HG03457 (cell line): ENCODE data around the gene EIF1AD.
"Not testable (repeated sequence)": the region's sequence is repeated elsewhere in the genome, so short reads cannot be mapped to it uniquely, and the experiment has no call there.

Experiments
- ATAC-seq: cut with Tn5 transposase; IDR thresholded peaks from one replicate; pipeline ENCODE4 v1.9.1; 2021; ENCODE audit warnings: moderate number of reproducible peaks; ENCODE audit not compliant: unreplicated experiment

The EIF1AD gene

DNA sequence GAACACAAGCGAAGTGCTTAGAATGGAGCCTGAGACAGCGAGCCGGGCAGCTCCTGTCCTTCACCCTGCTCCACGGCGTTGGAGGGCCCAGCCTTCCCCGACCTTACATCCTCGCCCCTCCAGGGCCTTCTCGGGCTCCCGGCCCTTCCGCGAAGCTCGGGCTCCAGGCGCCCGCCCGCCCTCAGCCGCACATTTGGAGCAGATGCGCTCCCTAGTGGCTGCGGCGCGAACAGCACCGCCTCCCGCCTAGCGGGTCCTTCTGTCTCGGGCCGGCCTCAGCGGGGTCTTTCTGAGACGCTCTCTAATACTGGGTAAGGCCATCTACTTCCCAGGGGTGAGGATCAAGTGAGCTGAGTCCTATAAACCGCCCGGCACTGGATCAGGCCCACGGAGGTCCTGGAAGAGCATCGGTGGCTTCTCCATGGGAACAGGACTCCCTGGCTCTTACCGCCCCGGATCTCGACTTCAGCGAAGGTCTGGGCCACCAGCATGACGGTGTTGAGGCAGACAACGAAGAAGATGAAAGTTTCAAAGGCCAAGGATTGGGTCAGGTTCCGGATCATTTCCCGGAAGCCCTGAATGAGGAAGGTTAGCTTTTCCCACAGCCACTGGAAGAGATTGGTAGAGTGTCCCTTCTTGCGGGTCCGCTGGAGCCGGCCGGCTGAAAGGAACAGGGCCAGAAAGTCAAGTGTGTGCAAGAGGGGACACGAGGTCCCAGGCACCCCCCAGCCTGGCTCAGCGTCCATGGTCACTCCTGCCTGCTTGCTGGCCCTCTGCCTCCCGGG is 20.6 kb upstream of the EIF1AD start:
- no peak for ATAC-seq

- no peak for ATAC-seq
These were observed 18.8 kb upstream of the EIF1AD start for GRCh38 chr11:66020618-66021357.

- ATAC-seq, result no peak
These were observed 18.3 kb upstream of the EIF1AD start for GRCh38 chr11:66020212-66020611.

GRCh38 chr11:66017321-66017720 is 15.4 kb upstream of the EIF1AD start:
- no peak for ATAC-seq

GRCh38 chr11:66016793-66017177 is 14.8 kb upstream of the EIF1AD start:
- ATAC-seq, result no peak

GRCh38 chr11:66015936-66016792 is 14.2 kb upstream of the EIF1AD start:
- ATAC-seq, result no peak

- ATAC-seq, result no peak
These were observed 13.5 kb upstream of the EIF1AD start for GRCh38 chr11:66015454-66015881.

GRCh38 chr11:66014804-66015453 is 13.0 kb upstream of the EIF1AD start:
- no peak for ATAC-seq

DNA sequence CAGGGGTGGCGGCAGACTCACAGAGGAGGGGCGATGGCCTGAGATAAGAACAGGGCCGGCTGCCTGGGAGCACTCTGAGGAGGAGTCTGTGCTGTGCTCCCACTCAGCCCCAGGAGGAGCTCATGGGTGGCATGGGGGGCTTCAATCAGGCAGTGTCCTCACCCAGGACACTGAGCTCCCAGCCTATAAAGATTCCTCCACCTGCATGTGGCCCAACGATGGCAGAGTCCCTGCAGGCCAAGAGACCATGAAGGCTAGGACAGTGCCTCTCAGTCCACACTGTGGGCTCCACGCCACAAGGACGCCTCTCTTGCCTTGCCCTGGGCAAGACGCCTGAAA is 11.8 kb upstream of the EIF1AD start:
- ATAC-seq, result no peak

GRCh38 chr11:66012946-66013761 is 11.2 kb upstream of the EIF1AD start:
- no peak for ATAC-seq

- no peak for ATAC-seq
These were observed 10.5 kb upstream of the EIF1AD start for GRCh38 chr11:66012371-66012945.

DNA sequence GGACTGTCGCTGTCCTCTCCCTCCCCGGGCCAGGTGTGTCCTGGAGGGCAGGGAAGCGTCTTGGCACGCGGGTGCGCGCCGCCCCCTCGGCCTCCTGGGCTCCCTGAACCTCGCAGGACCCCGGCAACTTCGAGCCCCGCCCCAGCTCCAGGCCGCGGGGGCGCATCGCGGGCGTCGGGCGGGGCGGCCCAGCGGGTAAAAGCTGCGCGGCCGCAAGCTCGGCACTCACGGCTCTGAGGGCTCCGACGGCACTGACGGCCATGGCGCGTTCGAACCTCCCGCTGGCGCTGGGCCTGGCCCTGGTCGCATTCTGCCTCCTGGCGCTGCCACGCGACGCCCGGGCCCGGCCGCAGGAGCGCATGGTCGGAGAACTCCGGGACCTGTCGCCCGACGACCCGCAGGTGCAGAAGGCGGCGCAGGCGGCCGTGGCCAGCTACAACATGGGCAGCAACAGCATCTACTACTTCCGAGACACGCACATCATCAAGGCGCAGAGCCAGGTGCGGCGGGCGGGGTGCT is 9.9 kb upstream of the EIF1AD start, which contains the start of gene CST6:
TSS of gene CST6 (plus strand) at position 224 of the 519 bp plus-strand sequence. CDS start at position 261, 37 bp downstream.
- ATAC-seq, result no peak

DNA sequence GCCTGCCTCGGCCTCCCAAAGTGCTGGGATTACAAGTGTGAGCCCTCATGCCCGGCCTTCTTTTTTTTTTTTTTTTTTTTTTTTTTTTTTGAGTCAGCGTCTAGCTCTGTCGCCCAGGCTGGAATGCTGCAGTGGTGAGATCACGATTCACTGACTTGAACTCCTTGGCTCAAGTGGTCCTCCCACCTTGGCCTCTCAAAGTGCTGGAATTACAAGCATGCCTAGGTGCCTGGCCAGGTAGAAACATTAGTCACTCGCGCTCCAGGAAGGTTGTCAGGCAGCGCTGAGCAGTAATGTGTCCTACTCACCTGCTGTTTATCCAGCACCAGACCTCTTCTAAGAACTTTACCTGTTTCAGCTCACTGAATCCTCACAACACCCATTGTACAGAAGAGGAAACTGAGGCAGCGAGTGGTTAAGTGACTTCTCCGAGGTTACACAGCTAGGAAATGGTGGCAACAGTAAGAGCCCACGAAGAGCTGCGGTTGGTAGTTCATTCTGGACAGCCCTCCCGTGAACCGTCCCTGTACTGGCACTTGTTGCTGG is 9.4 kb upstream of the EIF1AD start:
- no peak for ATAC-seq

GRCh38 chr11:66010036-66010435 is 8.1 kb upstream of the EIF1AD start:
- not testable (repeated sequence) for ATAC-seq

GRCh38 chr11:66008468-66009101 is 6.6 kb upstream of the EIF1AD start:
- ATAC-seq, result no peak

DNA sequence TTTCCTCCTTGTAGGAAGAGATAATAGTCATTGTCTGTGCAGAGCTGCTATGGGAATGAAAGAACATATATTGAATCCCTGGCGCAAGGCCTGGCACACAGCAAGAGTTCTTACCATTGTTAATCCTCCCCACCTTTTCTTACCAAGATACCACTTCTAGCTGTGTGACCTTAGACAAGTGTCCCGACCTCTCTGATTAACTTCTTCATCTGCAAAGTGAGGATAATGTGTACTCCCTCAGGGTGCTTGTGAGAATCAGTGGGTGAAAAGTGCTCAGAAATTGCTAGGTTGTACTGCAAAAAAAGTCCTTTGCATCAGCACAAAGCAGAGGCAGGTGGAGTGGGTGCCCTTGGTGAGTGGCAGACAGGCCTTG is 6.1 kb upstream of the EIF1AD start:
- no peak for ATAC-seq

DNA sequence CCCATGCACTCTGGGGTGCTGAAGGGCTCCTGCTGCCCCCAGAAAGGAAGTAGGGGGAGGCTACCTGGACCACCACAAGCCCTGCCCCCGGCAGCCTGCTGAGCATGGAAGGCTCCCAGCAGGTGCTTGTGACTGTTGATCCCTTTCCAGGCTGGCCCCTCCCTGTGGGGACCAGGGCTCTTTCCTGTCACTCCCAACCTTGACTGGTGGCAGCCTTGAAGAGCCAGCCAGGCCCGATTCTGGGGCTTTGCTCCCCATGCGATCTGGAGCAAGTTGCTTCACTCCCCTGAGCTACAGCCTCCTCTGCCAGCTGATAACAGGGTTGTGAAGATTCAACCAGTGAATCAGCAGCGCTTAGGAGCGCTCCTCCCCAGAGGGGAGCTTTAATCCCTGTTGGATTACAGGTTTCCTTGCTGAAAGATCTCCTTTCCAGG is 5.3 kb upstream of the EIF1AD start:
- no peak for ATAC-seq

DNA sequence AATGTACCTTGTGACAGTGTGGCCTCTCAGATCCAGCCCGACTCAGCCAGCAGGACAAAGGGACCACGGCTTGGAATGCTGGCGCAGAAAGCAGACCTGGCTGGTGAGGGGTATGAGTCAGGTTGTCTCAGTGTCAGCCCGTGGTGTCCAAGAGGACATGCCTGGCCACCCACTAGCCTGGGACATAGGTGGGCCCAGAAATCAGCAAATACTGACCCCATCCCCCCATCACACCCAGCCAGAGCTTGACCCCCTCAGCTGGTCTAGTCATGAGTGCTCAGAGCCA is 4.9 kb upstream of the EIF1AD start:
- no peak for ATAC-seq
